Head of caudate nucleus (tissue), 42 donors: ENCODE measurements around the gene MYBBP1A.
"Not testable (repeated sequence)": the region's sequence is repeated elsewhere in the genome, so short reads cannot be mapped to it uniquely, and the experiment has no call there.

ENCODE experiments used
- DNase-seq, 42 donors: peaks; one replicate each; pipeline versions ENCODE4 v3.0.0 to v3.0.0-alpha.2; 2020 to 2021; ENCODE audit warnings: mixed read lengths in 7 of 42
- intact Hi-C: fragments of 100-400 bp; cut with DNase I; formaldehyde crosslinking; loops from one replicate; pipeline ENCODE4 v1.15.0; 2022

MYBBP1A gene

DNA sequence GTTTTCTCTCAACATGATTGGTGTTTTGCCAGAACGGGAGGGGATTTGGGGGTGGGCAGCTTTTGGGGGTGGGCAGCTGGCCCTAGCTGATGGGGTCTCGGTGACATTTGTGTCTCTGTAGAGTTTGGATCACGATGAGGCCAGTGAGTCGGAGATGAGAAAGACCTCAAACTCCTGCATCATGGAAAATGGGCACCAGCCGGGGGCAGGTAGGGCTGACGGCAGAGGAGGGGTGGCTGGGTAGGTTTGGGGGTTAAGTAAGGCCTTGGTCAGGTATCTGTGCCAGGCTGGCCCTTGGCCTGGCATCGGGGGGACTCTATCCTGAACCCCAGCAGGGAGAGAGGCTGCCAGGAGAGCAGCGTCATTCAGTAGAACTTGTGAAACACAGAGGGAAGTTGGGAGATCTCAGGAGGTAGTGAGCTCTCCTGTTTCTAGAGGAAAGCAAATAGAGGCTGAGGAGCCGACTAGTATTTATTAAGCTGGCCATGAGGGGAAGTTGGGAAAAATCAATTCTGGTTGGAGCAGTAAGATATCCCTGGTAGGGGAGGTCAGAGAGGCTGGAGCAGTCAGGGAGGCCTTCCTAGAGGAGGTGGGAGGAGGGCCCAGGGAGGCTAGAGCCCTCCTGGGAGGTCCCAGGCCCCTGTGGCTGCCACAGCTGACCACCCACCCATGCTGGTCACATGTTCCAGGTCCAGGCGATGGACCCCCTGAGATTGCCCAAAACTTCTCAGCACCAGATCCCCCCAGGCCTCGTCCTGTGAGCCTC lies 37.2 kb upstream of the MYBBP1A start:
- intact Hi-C loops = no loop called here
- no peak for DNase-seq

DNA sequence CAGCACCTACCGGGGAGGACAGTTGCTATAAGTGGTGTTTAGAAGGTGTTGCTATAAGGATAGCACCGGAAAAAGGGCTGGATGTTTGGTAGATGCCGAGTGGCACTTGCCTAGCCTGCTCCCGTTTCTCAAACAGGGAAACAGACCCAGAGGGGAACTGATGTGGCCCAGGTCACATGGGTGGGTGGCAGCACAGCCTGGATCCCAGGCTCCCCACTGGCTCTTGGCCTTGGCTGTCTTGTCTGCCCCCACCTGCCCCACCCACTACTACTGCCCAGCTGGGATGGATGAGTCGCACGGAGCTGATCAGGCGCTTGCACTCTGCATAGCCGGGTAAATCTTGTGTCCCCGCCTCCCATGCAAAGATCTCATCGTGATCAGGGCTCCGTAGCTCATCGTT lies 36.3 kb upstream of the MYBBP1A start:
- intact Hi-C loops = no loop called here
- DNase-seq = peak in 1 of 42 donors; percentile 28

- intact Hi-C loops = no loop called here
- no peak for DNase-seq
These were observed 35.8 kb upstream of the MYBBP1A start for GRCh38 chr17:4590981-4591453.

- DNase-seq, intact Hi-C loops: not testable (repeated sequence)
These were observed 34.9 kb upstream of the MYBBP1A start for GRCh38 chr17:4590042-4590441.

GRCh38 chr17:4588898-4589625 lies 33.9 kb upstream of the MYBBP1A start:
- no peak for DNase-seq

GRCh38 chr17:4588391-4588790 lies 33.2 kb upstream of the MYBBP1A start:
- no peak for DNase-seq
- intact Hi-C loops = no loop called here

More at GRCh38 chr17:4588898-4589625, 33.9 kb upstream of the MYBBP1A start:
- intact Hi-C loops = no loop called here

DNA sequence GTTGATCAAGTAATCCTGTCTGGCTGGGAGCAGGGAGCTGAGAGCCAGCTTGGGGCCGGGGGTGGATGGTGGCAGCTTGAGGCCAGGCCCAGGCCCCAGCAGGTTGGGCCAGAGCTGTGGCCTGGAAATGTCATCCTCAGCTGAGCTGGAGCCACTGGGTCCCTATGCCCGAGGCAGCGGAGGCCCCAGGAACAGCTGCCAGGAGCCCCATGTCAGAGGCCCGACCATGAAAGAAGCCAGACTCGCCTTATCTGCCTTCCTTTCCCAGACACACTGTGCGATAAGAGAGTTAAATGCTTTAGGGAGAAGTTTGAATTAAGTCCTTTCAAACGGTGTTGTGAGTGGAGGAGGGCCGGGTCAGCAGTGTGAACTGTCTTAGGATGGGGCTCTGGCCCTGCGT lies 32.6 kb upstream of the MYBBP1A start:
- intact Hi-C loops = no loop called here
- DNase-seq = no peak

DNA sequence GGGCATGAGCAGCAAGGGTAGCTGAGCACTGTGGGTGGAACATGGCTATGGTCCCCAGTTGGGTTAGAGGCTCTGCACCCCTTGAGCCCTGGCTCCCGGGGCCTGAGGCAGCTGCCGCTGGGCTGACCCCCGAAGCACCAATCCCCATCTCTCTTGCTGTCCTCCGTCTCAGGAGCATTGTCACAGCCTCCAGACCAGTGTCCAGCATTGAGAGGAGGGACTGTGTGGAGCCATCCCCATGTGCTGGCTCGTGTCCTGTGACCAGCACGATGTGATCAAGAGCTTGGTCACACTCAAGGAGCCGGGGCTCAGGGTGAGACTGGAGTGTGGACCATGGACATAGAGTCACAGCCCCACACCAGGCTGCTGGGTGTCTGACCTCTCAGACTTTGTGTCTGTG lies 32.0 kb upstream of the MYBBP1A start:
- intact Hi-C loops = no loop called here
- no peak for DNase-seq

DNA sequence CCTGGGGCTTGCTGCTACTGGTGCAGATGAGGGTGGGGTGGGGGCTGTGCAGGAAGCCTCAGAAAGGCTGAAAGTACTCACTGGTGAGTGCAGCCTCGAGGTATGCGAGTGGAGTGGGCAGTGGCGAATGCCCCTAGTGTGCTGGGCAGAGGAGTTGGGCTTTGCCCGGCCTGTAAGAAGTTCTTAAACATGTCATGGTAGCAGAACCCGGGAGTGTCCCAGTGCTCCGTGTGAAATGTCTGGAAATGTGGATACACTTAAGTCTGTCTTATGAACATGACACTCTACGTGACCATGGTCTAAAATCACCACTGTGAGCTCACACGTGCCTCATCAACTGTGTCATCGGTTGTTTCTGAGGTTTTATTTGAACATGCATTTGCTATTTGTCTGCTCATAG lies 30.9 kb upstream of the MYBBP1A start:
- intact Hi-C loops = no loop called here
- no peak for DNase-seq

DNA sequence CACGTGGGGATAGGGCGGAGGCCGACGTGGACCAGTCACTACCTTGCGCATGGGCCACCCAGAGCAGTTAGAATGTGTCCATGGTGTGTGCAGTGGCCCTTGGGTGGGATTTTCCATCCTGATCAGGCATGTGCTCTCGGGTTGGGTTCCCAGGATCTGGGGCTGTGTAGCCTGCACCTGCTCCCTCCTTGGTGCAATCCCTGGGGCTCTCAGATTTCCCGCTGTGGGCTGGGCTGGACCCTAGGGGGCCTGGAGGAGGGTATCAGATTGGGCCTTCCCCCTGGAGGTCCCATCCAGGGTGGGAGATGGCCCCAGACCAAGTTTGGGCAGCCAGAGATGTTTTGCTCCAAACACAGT lies 30.4 kb upstream of the MYBBP1A start:
- no peak for DNase-seq
- intact Hi-C loops = no loop called here

- intact Hi-C loops = no loop called here
- no peak for DNase-seq
These were observed 29.9 kb upstream of the MYBBP1A start for GRCh38 chr17:4584917-4585637.

GRCh38 chr17:4584101-4584916 lies 29.1 kb upstream of the MYBBP1A start, which contains the start of gene SMTNL2:
SMTNL2 (plus strand) TSS chr17:4584529; CDS start chr17:4584606, 77 bp downstream.
- DNase-seq = peak in 3 of 42 donors; percentile 10 to 28 (median 14)
- intact Hi-C loops = no loop called here

DNA sequence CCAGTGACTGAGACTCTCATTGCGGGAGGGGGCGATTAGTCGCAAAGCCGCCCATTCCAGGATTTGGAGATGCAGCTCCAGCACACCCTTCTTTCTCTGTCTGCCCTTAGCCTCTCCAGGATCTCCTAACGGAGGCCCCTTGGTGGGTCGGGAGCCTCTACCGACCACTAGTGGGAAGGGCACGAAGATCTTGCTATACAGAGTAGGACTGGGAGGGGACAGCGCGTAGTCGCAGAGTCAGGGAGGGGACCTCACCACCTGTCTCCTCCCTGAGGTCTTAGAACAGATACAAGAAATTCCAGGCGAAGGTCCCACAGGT lies 28.6 kb upstream of the MYBBP1A start:
- peak in 1 of 42 donors; percentile 8 for DNase-seq
- intact Hi-C loops = no loop called here

DNA sequence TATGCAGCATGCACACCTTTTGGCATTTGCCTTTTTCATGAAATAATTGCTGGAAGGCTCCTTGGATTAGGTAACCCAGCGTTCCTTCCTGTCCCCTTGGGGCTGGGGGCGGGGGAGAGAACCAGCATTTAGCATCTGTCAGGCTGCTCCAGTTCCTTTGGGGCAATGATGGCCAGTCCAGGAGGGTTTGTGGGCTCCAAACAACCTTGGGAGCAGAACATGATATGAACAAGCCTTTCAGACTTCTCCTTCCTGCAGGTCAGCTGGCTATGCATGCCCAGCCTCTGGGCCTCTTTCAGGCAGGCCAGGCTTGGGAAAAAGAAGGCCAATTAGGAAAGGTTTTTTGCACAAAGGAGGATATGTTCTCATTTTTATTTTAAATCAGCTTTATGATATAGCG lies 28.0 kb upstream of the MYBBP1A start:
- intact Hi-C loops = no loop called here
- DNase-seq = no peak

GRCh38 chr17:4582691-4583090 lies 27.5 kb upstream of the MYBBP1A start:
- intact Hi-C loops = no loop called here
- no peak for DNase-seq

DNA sequence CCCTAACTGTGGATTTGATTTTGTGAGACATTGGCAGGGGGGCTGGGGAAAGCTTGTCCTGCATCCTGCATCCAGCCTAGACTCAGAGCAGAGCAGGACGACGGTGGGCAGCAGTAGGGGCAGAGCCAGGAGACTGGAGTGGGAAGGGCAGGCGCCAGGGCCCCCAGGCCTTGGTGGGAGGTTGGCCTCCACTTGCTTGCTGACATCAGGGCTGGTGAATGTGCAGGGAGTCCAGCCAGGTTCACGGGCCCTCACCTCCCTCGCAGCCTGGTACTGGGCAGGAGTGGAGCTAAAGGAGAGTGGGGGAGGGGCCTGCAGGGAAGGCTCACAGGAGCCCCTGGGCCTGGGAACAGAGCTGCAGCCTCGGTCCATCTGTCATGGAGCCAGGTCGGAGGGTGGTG lies 26.9 kb upstream of the MYBBP1A start:
- no peak for DNase-seq
- intact Hi-C loops = no loop called here

DNA sequence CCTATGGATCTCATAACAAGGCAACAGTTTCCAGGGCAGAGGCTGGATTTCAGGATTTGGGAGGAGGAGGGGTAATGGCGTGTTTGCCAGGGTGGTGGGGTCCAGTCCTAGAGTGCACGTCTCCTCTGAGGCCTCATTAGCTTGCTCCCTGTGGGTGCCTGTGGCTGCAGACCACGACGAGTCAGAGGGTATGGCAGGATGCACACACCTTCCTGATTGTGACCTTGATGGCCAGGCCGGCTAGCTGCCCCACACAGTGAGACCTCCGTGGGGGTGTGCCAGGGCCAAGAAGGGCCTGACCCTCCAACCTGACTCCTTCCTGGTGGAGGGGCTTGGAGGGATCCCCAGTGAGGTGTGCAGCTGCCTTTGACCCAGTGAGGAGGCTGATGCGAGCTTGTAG lies 25.1 kb upstream of the MYBBP1A start:
- intact Hi-C loops = no loop called here
- no peak for DNase-seq

GRCh38 chr17:4579678-4580077 lies 24.5 kb upstream of the MYBBP1A start:
- no peak for DNase-seq
- intact Hi-C loops = no loop called here

DNA sequence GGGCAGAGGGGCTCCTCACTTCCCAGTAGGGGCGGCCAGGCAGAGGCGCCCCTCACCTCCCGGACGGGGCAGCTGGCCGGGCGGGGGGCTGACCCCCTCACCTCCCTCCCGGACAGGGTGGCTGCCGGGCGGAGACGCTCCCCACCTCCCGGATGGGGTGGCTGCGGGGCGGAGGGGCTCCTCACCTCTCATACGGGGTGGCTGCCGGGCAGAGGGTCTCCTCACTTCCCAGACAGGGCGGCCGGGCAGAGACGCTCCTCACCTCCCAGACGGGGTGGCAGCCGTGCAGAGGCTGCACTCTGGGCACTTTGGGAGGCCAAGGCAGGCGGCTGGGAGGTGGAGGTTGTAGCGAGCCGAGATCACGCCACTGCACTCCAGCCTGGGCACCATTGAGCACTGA lies 23.2 kb upstream of the MYBBP1A start:
- intact Hi-C loops, DNase-seq: not testable (repeated sequence)
